ENCODE measurements around the gene TCN2.
"Not testable (repeated sequence)": the region's sequence is repeated elsewhere in the genome, so short reads cannot be mapped to it uniquely, and the experiment has no call there.

DNA sequence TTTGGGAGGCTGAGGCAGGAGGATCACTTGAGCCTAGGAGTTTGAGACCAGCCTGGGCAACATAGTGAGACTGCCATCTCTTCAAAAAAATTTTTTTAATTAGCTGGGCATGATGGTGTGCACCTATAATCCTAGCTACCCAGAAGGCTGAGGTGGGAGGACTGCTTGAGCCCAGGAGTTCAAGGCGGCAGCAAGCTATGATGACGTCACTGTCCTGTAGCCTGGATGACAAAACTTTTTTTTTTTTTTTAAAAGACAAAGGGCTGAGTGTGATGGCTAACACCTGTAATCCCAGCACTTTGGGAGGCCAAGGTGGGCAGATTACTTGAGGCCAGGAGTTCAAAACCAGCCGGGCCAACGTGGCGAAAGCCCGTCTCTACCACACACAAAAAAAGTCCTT, 12.9 kb downstream of the TCN2 start:
- not testable (repeated sequence) for TF ChIP-seq EZH2phosphoT487 (IDR thresholded peaks at IDR 0.05; ENCODE audit: insufficient read depth, low read depth); EZH2 (IDR thresholded peaks at IDR 0.05; ENCODE audit: insufficient read depth, poor library complexity, severe bottlenecking)

Measured in GM23248 (cell line).